GM19438 (cell line): ENCODE results near the gene FRMD8.
"Not testable (repeated sequence)": the region's sequence is repeated elsewhere in the genome, so short reads cannot be mapped to it uniquely, and the experiment has no call there.

ENCODE experiments used
- ATAC-seq: cut with Tn5 transposase; IDR thresholded peaks from one replicate; pipeline ENCODE4 v1.9.1; 2021; ENCODE audit warnings: low read depth; ENCODE audit not compliant: unreplicated experiment

The FRMD8 gene

DNA sequence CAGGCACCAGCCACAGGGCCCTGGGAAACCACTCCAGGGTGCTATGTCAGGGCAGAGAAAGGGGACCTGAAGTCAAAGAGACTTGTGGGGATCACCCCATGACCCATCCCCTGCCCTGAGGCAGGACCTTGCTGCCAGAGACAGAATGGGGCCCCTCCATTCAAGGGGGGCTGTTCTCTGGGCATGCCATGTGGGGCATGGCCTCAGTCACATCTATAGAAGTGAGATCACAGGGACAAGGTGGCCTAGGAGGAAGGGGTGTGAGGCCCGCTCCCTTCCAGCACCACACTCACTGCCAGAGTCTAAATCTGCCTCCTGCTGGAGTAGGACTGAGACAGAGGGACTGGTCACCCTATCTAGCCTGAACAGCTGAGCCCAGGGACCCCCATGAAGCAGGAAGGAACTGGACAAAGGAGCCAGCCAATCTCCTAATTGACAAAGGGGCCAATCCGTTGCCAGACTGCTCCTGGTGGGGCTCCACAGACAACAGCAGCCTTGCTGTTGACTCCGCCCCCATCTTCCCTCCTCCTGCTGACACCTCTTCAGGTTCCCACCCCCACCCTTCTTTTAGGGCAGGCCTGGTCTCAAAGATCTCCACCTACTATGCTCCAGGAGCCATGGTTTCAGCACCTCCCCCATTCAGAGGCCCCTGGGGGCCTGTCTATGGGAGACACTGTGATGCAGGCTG is 62.1 kb downstream of the FRMD8 start:
- no peak for ATAC-seq

DNA sequence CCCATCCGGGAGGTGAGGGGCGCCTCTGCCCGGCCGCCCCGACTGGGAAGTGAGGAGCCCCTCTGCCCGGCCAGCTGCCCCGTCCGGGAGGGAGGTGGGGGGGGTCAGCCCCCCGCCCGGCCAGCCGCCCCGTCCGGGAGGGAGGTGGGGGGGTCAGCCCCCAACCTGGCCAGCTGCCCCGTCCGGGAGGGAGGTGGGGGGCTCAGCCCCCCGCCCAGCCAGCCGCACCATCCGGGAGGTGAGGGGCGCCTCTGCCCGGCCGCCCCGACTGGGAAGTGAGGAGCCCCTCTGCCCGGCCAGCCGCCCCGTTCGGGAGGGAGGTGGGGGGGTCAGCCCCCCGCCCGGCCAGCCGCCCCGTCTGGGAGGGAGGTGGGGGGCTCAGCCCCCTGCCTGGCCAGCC is 64.9 kb downstream of the FRMD8 start:
- ATAC-seq = not testable (repeated sequence)

DNA sequence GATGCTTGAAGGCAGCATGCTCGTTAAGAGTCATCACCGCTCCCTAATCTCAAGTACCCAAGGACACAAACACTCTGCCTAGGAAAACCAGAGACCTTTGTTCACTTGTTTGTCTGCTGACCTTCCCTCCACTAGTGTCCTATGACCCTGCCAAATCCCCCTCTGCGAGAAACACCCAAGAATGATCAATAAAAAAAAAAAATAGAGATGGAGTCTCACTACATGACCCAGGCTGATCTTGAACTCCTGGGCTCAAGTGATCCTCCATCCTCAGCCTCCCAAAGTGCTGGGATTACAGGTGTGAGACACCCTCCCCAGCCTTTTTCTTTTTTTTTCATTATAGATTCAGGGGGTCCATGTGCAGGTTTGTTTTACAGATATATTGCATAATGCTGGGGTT is 65.8 kb downstream of the FRMD8 start:
- ATAC-seq = not testable (repeated sequence)

DNA sequence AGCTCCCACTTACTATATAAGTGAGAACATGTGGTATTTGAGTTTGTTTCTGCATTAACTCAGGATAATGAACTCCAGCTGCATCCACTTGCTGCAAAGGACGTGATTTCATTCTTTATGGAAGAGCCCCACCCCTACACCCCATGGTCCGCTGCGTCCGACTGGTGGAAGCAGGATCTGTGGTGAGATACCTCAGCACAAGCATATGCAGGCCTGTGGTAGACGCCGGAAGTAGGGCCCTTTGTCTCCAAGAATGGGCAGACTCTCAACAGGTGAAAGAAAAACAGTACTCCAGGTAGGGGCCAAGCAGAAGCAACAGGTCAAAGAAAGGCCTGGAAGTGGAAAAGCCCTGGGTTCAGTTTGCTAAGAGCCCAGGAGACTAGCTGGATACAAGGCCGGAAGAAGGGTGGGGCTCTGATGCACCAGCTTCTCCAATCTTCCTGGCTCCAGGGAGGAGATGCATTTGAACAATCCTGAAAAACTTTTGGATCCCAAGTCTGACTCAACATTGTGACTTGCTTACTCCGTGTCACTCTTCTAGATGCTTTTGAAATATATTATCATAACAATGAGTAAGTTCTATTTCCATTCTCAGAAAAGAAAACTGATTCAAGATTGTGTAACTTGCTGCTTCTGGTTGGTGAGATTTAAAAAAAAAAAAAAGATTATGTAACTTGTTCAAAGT is 66.5 kb downstream of the FRMD8 start:
- no peak for ATAC-seq

DNA sequence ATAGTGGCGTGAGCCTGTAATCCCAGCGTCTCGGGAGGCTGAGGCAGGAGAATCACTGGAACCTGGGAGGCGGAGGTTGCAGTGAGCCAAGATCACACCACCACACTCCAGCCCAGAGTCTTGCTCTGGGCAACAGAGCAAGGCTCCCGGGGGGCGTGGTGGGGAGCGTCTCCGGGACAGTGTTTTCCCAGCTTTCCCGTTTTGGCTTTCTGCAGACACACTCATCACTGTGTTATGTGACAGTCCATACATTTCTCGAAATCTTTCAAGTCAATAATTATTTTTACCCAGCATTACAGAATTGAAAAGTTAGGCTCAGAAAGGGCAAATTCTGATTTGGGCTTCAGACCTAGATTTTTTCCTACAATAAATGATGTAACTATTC is 67.9 kb downstream of the FRMD8 start:
- no peak for ATAC-seq

DNA sequence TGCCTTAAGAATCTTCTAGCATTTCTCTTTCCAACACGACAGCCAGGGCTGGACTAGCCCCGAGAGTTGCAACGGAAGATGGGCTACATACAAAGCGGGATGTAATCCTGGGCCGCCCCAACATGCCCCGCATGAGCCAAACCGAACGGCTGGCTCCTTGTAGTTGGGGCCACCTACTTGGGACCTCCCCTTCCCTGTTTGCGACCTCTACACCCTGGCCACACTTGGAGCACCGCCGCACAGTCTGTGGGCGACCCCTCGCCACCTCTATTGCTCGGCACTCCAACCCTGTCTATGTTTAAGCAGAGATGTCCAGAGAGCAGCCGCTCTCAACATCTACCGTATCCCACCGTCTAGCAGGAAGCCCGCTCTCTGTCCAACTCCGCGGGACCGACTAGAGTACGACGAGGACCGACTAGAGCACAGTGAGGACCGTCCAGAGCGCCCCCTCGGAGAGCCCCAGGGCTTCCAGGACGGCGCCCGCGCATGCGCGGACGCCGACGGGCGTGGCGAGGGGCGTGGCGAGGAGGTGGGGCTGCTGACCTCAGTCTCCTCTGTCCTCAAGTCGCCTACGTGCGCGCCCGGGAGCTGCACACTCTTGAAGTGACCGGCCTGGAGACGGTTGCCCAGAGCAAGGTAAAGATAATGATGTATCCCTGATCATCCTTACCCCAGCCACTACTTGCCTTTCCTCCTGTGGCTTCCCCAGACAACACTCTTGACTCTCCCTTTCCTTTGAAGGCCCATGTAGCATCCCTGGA is 68.4 kb downstream of the FRMD8 start:
- ATAC-seq = peak; percentile 84

DNA sequence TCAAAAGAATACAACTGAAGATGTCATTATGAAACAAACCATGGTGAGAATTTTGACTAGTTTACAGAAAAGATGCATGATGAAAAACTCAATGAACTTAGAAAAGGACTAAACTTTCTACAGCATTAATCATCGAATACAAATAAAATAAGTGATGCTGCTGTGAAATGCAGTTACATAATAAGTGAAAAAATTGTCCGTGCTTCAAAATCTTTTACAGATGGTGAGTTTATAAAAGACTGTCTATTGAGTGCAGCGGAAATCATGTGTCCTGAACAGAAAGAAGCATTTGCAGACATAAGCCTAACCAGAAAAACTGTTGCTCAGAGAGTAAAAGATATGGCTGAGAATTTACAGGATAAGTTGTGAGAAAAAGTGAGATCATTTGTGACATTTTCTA is 70.0 kb downstream of the FRMD8 start:
- ATAC-seq = no peak

DNA sequence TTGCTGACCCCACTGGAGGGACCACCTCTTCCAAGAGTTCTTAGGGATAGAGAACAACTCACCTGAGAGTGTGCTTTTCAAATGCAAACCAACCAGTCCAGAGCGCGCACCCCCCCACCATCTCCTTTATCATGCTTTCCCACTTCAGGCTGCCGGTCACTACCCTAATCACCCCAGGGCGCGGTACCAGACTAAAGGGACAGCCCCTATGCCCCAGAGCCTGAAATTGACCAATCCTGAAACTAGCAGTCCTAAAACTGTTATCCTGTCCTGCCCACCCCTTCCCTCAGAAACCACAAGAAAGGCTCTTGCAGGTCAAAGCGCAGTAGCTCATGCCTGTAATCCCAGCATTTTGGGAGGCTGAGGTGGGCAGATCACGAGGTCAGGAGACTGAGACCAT is 73.1 kb downstream of the FRMD8 start:
- no peak for ATAC-seq
